PC-3 (cell line): ENCODE results near the gene ENTPD5. TPM values are rescaled to one million over a fixed set of nuclear protein-coding genes. Genes with fewer than 3 reads are reported as not detected.

Experiments
- ATAC-seq: fragments of 200-7000 bp; cut with Tn5 transposase; 2 replicates; pipeline ENCODE4 v1.9.1; 2020; ENCODE audit warnings: mild to moderate bottlenecking, moderate library complexity
- BruUV-seq: library from RNA; stranded (reverse); fragments of 400-500 nt; replicated peaks from 2 replicates; lab custom pipeline; 2021; lab: Mats Ljungman, UMichigan
- CTCF ChIA-PET: fragments of 300-600 bp; sonication (Branson Sonifier 250); formaldehyde crosslinking; loops from one replicate; lab custom pipeline; 2022; ENCODE audit warnings: antibody characterized with exemption; lab: Charles Lee
- POLR2A ChIA-PET: fragments of 300-600 bp; sonication (Branson Sonifier 250); formaldehyde crosslinking; loops from one replicate; lab custom pipeline; 2022; ENCODE audit warnings: antibody characterized with exemption; ENCODE audit not compliant: unreplicated experiment; lab: Charles Lee
- DNase-seq: peaks from one replicate; pipeline ENCODE4 v3.0.0-alpha.2; 2015
- H2AFZ ChIP-seq: fragments of 300-600 bp; sonication (generic); 2 replicates; pipeline ENCODE4 v1.6.0; 2016; ENCODE audit warnings: antibody characterized with exemption, low read length
- H3F3A ChIP-seq: fragments of 300-600 bp; sonication (generic); one replicate; pipeline ENCODE4 v1.6.0; 2017; ENCODE audit warnings: antibody characterized with exemption, low read length, control low read depth, mild to moderate bottlenecking; ENCODE audit not compliant: unreplicated experiment
- H3K27ac ChIP-seq: fragments of 300-600 bp; sonication (generic); 2 replicates; pipeline ENCODE4 v1.5.1; 2016; ENCODE audit warnings: mild to moderate bottlenecking, low read length
- H3K27me3 ChIP-seq: fragments of 300-600 bp; sonication (generic); 2 replicates; pipeline ENCODE4 v1.6.1; 2016; ENCODE audit warnings: low read length, mixed read lengths
- H3K36me3 ChIP-seq: fragments of 300-600 bp; sonication (generic); 2 replicates; pipeline ENCODE4 v1.6.1; 2016; ENCODE audit warnings: low read depth, mixed run types, low read length, mixed read lengths
- H3K4me1 ChIP-seq: fragments of 300-600 bp; sonication (generic); 2 replicates; pipeline ENCODE4 v1.5.1; 2016; ENCODE audit warnings: low read length; ENCODE audit not compliant: insufficient read depth
- H3K4me2 ChIP-seq: fragments of 300-600 bp; sonication (generic); 2 replicates; pipeline ENCODE4 v1.6.0; 2016; ENCODE audit warnings: low read length
- H3K4me3 ChIP-seq: fragments of 300-600 bp; sonication (generic); 2 replicates; pipeline ENCODE4 v1.5.1; 2016; ENCODE audit warnings: mild to moderate bottlenecking, low read length, mixed read lengths
- H3K79me2 ChIP-seq: fragments of 300-600 bp; sonication (generic); 2 replicates; pipeline ENCODE4 v1.6.1; 2017; ENCODE audit warnings: low read length, mixed read lengths
- H3K9ac ChIP-seq: fragments of 300-600 bp; sonication (generic); 2 replicates; pipeline ENCODE4 v1.6.0; 2016; ENCODE audit warnings: mild to moderate bottlenecking, low read length
- H3K9me2 ChIP-seq: fragments of 300-600 bp; sonication (generic); replicated peaks from 2 replicates; pipeline ENCODE4 v1.6.1; 2016; ENCODE audit warnings: mixed run types, low read length, mixed read lengths
- H3K9me3 ChIP-seq: fragments of 300-600 bp; sonication (generic); 2 replicates; pipeline ENCODE4 v1.6.1; 2016; ENCODE audit warnings: low read length, mixed read lengths
- H4K20me1 ChIP-seq: fragments of 300-600 bp; sonication (generic); 2 replicates; pipeline ENCODE4 v1.6.1; 2016; ENCODE audit warnings: low read length, mixed read lengths
- EZH2 ChIP-seq: fragments of 300-600 bp; sonication (generic); IDR thresholded peaks from one replicate; pipeline ENCODE4 v1.6.1; 2017; ENCODE audit warnings: antibody characterized with exemption, mild to moderate bottlenecking, low read length; ENCODE audit not compliant: unreplicated experiment
- EZH2phosphoT487 ChIP-seq: fragments of 300-600 bp; sonication (generic); IDR thresholded peaks from 2 replicates; pipeline ENCODE4 v1.6.1; 2018; ENCODE audit warnings: mild to moderate bottlenecking, antibody characterized with exemption, low read length, borderline replicate concordance
- intact Hi-C: fragments of 100-400 bp; cut with micrococcal nuclease; formaldehyde crosslinking; loops from 2 replicates; pipeline ENCODE4 v1.9.0; 2023
- total RNA-seq: library from RNA; depleted of rRNA; stranded (reverse); fragments of >200 nt; gene quantifications from 2 replicates; pipeline ENCODE4 v1.2.3, GENCODE V29; 2014
- TF ChIP-seq, protein P1 (sequence below): fragments of 300-600 bp; sonication (generic); conservative IDR thresholded peaks from 2 replicates; pipeline ENCODE4 v1.5.1; 2017; ENCODE audit warnings: antibody characterized with exemption, low read depth, mild to moderate bottlenecking, low read length

The ENTPD5 gene
- total RNA-seq, 1 experiment from 2014 or later: 11.2 TPM

DNA sequence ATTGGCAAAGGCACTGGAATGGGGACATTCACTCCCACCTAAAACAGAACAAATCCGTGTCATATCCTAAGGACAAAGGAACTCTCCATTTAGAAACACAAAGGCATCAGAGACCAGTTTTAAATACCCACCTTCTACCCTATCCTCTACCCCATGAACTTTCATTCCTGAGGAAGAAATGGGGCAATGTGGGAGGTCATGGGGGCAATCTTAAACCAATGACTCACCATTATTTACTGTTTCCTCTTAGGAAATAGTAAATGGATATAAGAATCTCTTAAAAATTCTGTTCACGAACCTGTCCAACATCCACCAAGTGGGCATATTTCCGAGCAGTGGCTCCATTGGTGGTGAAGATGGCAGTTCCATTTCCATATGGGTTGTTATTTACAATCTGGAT is 45.8 kb upstream of the ENTPD5 start:
- TF ChIP-seq, protein P1, sequence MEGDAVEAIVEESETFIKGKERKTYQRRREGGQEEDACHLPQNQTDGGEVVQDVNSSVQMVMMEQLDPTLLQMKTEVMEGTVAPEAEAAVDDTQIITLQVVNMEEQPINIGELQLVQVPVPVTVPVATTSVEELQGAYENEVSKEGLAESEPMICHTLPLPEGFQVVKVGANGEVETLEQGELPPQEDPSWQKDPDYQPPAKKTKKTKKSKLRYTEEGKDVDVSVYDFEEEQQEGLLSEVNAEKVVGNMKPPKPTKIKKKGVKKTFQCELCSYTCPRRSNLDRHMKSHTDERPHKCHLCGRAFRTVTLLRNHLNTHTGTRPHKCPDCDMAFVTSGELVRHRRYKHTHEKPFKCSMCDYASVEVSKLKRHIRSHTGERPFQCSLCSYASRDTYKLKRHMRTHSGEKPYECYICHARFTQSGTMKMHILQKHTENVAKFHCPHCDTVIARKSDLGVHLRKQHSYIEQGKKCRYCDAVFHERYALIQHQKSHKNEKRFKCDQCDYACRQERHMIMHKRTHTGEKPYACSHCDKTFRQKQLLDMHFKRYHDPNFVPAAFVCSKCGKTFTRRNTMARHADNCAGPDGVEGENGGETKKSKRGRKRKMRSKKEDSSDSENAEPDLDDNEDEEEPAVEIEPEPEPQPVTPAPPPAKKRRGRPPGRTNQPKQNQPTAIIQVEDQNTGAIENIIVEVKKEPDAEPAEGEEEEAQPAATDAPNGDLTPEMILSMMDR: no peak
- TF ChIP-seq EZH2phosphoT487: no peak
- TF ChIP-seq EZH2: no peak
- ATAC-seq (no peak), DNase-seq (peak; percentile 34)
- intact Hi-C loops: no loop called here
- CTCF ChIA-PET: no interaction called here
- Histone ChIP-seq H3K4me3 (no peak overlapping the region), H3F3A (no peaks in the 10 kb centered on the region), H3K4me1 (peaks cover 27% of the 10 kb centered on the region), H3K79me2 (no peaks in the 10 kb centered on the region), H3K9me3 (no peaks in the 10 kb centered on the region), H3K9me2 (no peaks in the 10 kb centered on the region), H3K27ac (no peak overlapping the region), H3K9ac (no peak overlapping the region), H3K27me3 (no peaks in the 10 kb centered on the region), H2AFZ (no peak overlapping the region), H4K20me1 (no peaks in the 10 kb centered on the region), H3K36me3 (no peaks in the 10 kb centered on the region), H3K4me2 (peak overlapping the region; percentile 9; the same call in 1 of the 2 replicates)
- POLR2A ChIA-PET: no interaction called here
- no TSS peak for BruUV-seq

DNA sequence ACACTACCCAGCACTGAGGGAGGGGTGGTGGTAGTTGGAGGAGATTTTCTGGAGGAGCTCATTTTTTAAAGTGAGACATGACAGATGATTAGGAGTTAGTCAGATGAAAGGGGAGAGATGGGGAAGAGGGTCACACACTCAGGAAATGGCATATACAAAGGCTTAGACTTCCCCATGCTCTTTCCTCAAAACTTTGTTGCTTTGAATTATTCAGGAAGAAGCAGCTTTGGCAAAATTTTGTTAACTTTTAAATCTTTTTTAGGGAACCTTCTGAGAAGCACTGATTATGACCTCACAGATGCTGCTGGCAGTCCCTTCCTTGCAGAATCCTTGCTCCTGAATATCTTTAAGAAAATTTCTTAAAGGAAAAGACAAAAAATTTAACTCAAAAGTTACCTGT is 45.3 kb upstream of the ENTPD5 start:
- H3K4me2 ChIP-seq: no peak overlapping the region
- H4K20me1 ChIP-seq: no peaks in the 10 kb centered on the region
- no peaks in the 10 kb centered on the region for H3K27me3 ChIP-seq
- no peak for ATAC-seq
- POLR2A ChIA-PET: no interaction called here
- no peaks in the 10 kb centered on the region for H3K9me2 ChIP-seq
- peaks cover 27% of the 10 kb centered on the region for H3K4me1 ChIP-seq
- no peak overlapping the region for H2AFZ ChIP-seq
- no peak overlapping the region for H3K9ac ChIP-seq
- no peak for TF ChIP-seq EZH2
- no peak for TF ChIP-seq EZH2phosphoT487
- TF ChIP-seq, protein P1: no peak
- H3K27ac ChIP-seq: no peak overlapping the region
- H3F3A ChIP-seq: no peaks in the 10 kb centered on the region
- no TSS peak for BruUV-seq
- H3K4me3 ChIP-seq: no peak overlapping the region
- H3K9me3 ChIP-seq: no peaks in the 10 kb centered on the region
- H3K36me3 ChIP-seq: no peaks in the 10 kb centered on the region
- intact Hi-C loops: no loop called here
- CTCF ChIA-PET: no interaction called here
- no peaks in the 10 kb centered on the region for H3K79me2 ChIP-seq
- no peak for DNase-seq

DNA sequence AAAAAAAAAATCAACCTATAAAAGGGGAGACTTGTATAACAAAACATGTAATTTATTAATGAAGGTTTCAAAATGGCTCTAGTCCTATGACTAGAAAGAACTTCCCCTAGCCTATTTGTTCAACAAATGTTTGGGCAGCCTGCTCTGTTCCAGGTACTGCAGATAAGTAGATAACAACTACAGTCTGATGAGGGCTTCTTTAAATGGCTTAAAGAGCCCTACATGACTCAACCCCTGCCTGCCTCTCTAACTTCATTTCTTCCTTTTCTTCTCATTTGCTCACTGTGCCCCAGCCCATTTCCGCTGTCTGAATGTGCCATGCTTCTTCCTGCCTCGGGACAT is 43.7 kb upstream of the ENTPD5 start:
- Histone ChIP-seq H3K4me2 (peak overlapping the region; percentile 35; the same call in 1 of the 2 replicates), H3K4me3 (no peak overlapping the region), H3K9me3 (no peaks in the 10 kb centered on the region), H4K20me1 (no peaks in the 10 kb centered on the region), H3K9me2 (no peaks in the 10 kb centered on the region), H3K27me3 (no peaks in the 10 kb centered on the region), H3K9ac (no peak overlapping the region), H3K4me1 (peaks cover 27% of the 10 kb centered on the region), H3F3A (no peaks in the 10 kb centered on the region), H3K27ac (peak overlapping the region; percentile 58), H2AFZ (no peak overlapping the region), H3K79me2 (no peaks in the 10 kb centered on the region), H3K36me3 (no peaks in the 10 kb centered on the region)
- CTCF ChIA-PET: no interaction called here
- BruUV-seq: no TSS peak
- TF ChIP-seq EZH2: no peak
- TF ChIP-seq EZH2phosphoT487: no peak
- TF ChIP-seq, protein P1: no peak
- ATAC-seq (peak; percentile 70), DNase-seq (peak; percentile 68)
- POLR2A ChIA-PET: no interaction called here
- intact Hi-C loops: loop anchor here (1.0 kb wide), 1 partner anchor 44 kb away; no protein-coding TSS in a partner anchor
